ENCODE results near the gene APOBEC4. TPM values are rescaled to one million over a fixed set of nuclear protein-coding genes. Genes with fewer than 3 reads are reported as not detected.

Gene APOBEC4
- total and polyA plus RNA-seq, 12 donors, result not detected

GRCh38 chr1:183652107-183652506 lies 1.0 kb downstream of the APOBEC4 start:
- no peak for DNase-seq
- no peaks in the 10 kb centered on the region for H3K27me3 ChIP-seq
- no peak overlapping the region for H3K4me3 ChIP-seq
- no peaks in the 10 kb centered on the region for H3K9me3 ChIP-seq (replicated peaks in 1 of 3)
- TF ChIP-seq CTCF (IDR thresholded peaks at IDR 0.05) (no peak), POLR2A (IDR thresholded peaks at IDR 0.05) (no peak)
- 85 to 98% (median 88%) methylated on average over 1 of the region's 1 CpG for WGBS, 4 donors
- H3K4me1 ChIP-seq (replicated peaks in 1 of 2), result peaks cover 0 to 16% of the 10 kb centered on the region in 2 donors
- intact Hi-C loops (cut with DNase I), result no loop called here
- H3K36me3 ChIP-seq (replicated peaks in 1 of 2), result no peaks in the 10 kb centered on the region
- H3K27ac ChIP-seq, result no peak overlapping the region

GRCh38 chr1:183651612-183652011 lies 1.5 kb downstream of the APOBEC4 start:
- DNase-seq, result no peak
- Histone ChIP-seq H3K9me3 (replicated peaks in 1 of 3) (no peaks in the 10 kb centered on the region), H3K27ac (no peak overlapping the region), H3K27me3 (no peaks in the 10 kb centered on the region), H3K36me3 (replicated peaks in 1 of 2) (no peaks in the 10 kb centered on the region), H3K4me3 (no peak overlapping the region), H3K4me1 (replicated peaks in 1 of 2) (peaks cover 0 to 16% of the 10 kb centered on the region in 2 donors)
- TF ChIP-seq POLR2A (IDR thresholded peaks at IDR 0.05), result no peak
- TF ChIP-seq CTCF (IDR thresholded peaks at IDR 0.05), result no peak
- intact Hi-C loops (cut with DNase I), result no loop called here
- WGBS, 4 donors, result 74 to 89% (median 88%) methylated on average over 5 of the region's 5 CpGs

GRCh38 chr1:183648042-183648441 lies 5.1 kb downstream of the APOBEC4 start:
- no peaks in the 10 kb centered on the region for H3K36me3 ChIP-seq (replicated peaks in 1 of 2)
- intact Hi-C loops (cut with DNase I), result no loop called here
- TF ChIP-seq POLR2A (IDR thresholded peaks at IDR 0.05) (no peak), CTCF (IDR thresholded peaks at IDR 0.05) (no peak)
- peaks cover 0 to 5% of the 10 kb centered on the region in 2 donors for H3K4me1 ChIP-seq (replicated peaks in 1 of 2)
- no peak overlapping the region for H3K4me3 ChIP-seq
- no peaks in the 10 kb centered on the region for H3K9me3 ChIP-seq (replicated peaks in 1 of 3)
- H3K27ac ChIP-seq, result no peak overlapping the region
- 91 to 97% (median 95%) methylated on average over 8 of the region's 8 CpGs for WGBS, 4 donors
- H3K27me3 ChIP-seq, result no peaks in the 10 kb centered on the region
- DNase-seq, result no peak

GRCh38 chr1:183646776-183647175 lies 6.3 kb downstream of the APOBEC4 start:
- no peak for DNase-seq
- Histone ChIP-seq H3K36me3 (replicated peaks in 1 of 2) (no peaks in the 10 kb centered on the region), H3K9me3 (replicated peaks in 1 of 3) (no peaks in the 10 kb centered on the region), H3K4me3 (no peak overlapping the region), H3K27ac (no peak overlapping the region), H3K27me3 (no peaks in the 10 kb centered on the region), H3K4me1 (replicated peaks in 1 of 2) (no peaks in the 10 kb centered on the region)
- TF ChIP-seq CTCF (IDR thresholded peaks at IDR 0.05), result no peak
- TF ChIP-seq POLR2A (IDR thresholded peaks at IDR 0.05), result no peak
- intact Hi-C loops (cut with DNase I), result no loop called here
